K562 (cell line): ENCODE measurements around the gene RPL7L1. TPM values are rescaled to one million over a fixed set of nuclear protein-coding genes. Genes with fewer than 3 reads are reported as not detected.

Experiments
- ATAC-seq: fragments of 200-7000 bp; cut with Tn5 transposase; 3 replicates; pipeline ENCODE4 v1.9.1; 2020; ENCODE audit warnings: moderate library complexity
- BruUV-seq: library from RNA; stranded (reverse); fragments of 400-500 nt; replicated peaks from 2 replicates; lab custom pipeline; 2021; lab: Mats Ljungman, UMichigan
- CTCF ChIA-PET: fragments of 300-600 bp; formaldehyde crosslinking; extraction: SDS; loops from one replicate; lab custom pipeline; 2021; ENCODE audit warnings: low intra/inter-chr PET ratio; lab: Yijun Ruan, JAX
- POLR2A ChIA-PET: fragments of 300-600, 350-650 bp; sonication (Branson Sonifier 250); formaldehyde crosslinking; extraction: SDS; loops from one replicate; lab custom pipeline; 2021; ENCODE audit warnings: antibody characterized with exemption, inconsistent platforms; lab: Yijun Ruan, JAX
- DNase-seq, 4 experiments: peaks; one replicate each; pipeline versions ENCODE4 v3.0.0 to v3.0.0-alpha.2; 2011 to 2018; ENCODE audit warnings: low spot score in 3 of 4, mixed read lengths in 3 of 4; ENCODE audit errors: extremely low read depth in 1 of 4
- FAIRE-seq: peaks from 2 replicates; lab custom pipeline; 2011; peaks lifted over from hg19 to GRCh38; lab: Jason Lieb, UNC
- H2AFZ ChIP-seq: 2 replicates; pipeline ENCODE4 v1.6.0; 2011; ENCODE audit warnings: low read depth, low read length, control low read depth, inconsistent platforms
- H3K27ac ChIP-seq: fragments of 200-600 bp; 3 replicates; pipeline ENCODE4 v1.8.0; 2011; ENCODE audit warnings: low read depth, mild to moderate bottlenecking, control low read depth, inconsistent platforms, low read length, moderate library complexity, mixed read lengths; ENCODE audit errors: extremely low read depth
- H3K27me3 ChIP-seq, 2 experiments: fragments of 300-600 bp in 1 of 2; 2 replicates in 1 of 2; 3 replicates in 1 of 2; pipeline versions ENCODE4 v1.6.0 to v1.8.0; 2011; ENCODE audit warnings: inconsistent platforms in 2 of 2, low read length in 2 of 2, mild to moderate bottlenecking in 1 of 2, mixed read lengths in 1 of 2, moderate library complexity in 1 of 2; ENCODE audit not compliant: control insufficient read depth in 2 of 2, insufficient read depth in 2 of 2
- H3K36me3 ChIP-seq: fragments of 300-600 bp; 3 replicates; pipeline ENCODE4 v1.8.0; 2011; ENCODE audit warnings: mild to moderate bottlenecking, low read length, inconsistent platforms; ENCODE audit not compliant: control insufficient read depth, insufficient read depth
- H3K4me1 ChIP-seq, 2 experiments: fragments of 200-600 bp in 1 of 2; replicated peaks in 1 of 2; 2 replicates in 1 of 2; 3 replicates in 1 of 2; pipeline versions ENCODE4 v1.5.1 to v1.8.0; 2011; ENCODE audit warnings: inconsistent platforms in 2 of 2, low read length in 2 of 2, mild to moderate bottlenecking in 1 of 2, mixed read lengths in 1 of 2, moderate library complexity in 1 of 2; ENCODE audit not compliant: control insufficient read depth in 2 of 2, insufficient read depth in 2 of 2
- H3K4me2 ChIP-seq: 2 replicates; pipeline ENCODE4 v1.6.1; 2011; ENCODE audit warnings: low read length, control low read depth, inconsistent platforms, mixed read lengths; ENCODE audit not compliant: insufficient read depth
- H3K4me3 ChIP-seq: fragments of 200-600 bp; sonication (generic), shearing (Covaris generic); 2 replicates; pipeline ENCODE4 v1.5.1; 2016; ENCODE audit warnings: control low read depth, inconsistent platforms
- H3K79me2 ChIP-seq: fragments of 200-600 bp; 3 replicates; pipeline ENCODE4 v1.8.0; 2011; ENCODE audit warnings: low read length, inconsistent platforms; ENCODE audit not compliant: control insufficient read depth, insufficient read depth
- H3K9ac ChIP-seq, 2 experiments: 2 replicates each; pipeline versions ENCODE4 v1.6.0 to v1.6.1; 2011; ENCODE audit warnings: low read depth in 2 of 2, low read length in 2 of 2, control low read depth in 1 of 2, inconsistent platforms in 1 of 2, mild to moderate bottlenecking in 1 of 2, mixed read lengths in 1 of 2; ENCODE audit not compliant: insufficient read depth in 1 of 2
- H3K9me1 ChIP-seq: one replicate; pipeline ENCODE4 v1.6.0; 2011; ENCODE audit warnings: inconsistent platforms, mild to moderate bottlenecking, low read length, moderate library complexity; ENCODE audit not compliant: control insufficient read depth, insufficient read depth
- H3K9me3 ChIP-seq: replicated peaks from 2 replicates; pipeline ENCODE4 v1.5.1; 2011; ENCODE audit warnings: low read depth, low read length, inconsistent platforms; ENCODE audit not compliant: control insufficient read depth, insufficient read depth
- H4K20me1 ChIP-seq: replicated peaks from 2 replicates; pipeline ENCODE4 v1.6.1; 2011; ENCODE audit warnings: low read length, inconsistent platforms, mixed read lengths; ENCODE audit not compliant: control insufficient read depth, insufficient read depth
- HDAC6 ChIP-seq: IDR thresholded peaks from 2 replicates; pipeline ENCODE4 v1.6.1; 2012; ENCODE audit warnings: low read depth, mild to moderate bottlenecking, control low read depth, inconsistent platforms, low read length, moderate library complexity
- MNT ChIP-seq, 2 experiments: fragments of 450-650 bp; conservative IDR thresholded peaks; 2 replicates each; pipeline ENCODE4 v1.6.1; 2017; ENCODE audit warnings: mild to moderate bottlenecking in 2 of 2, moderate library complexity in 2 of 2
- NONO ChIP-seq, 2 experiments: fragments of 200-400 bp in 1 of 2; fragments of 450-650 bp in 1 of 2; formaldehyde crosslinking in 1 of 2; IDR thresholded peaks; 2 replicates each; pipeline ENCODE4 v1.6.1; 2017; ENCODE audit warnings: low read depth in 2 of 2, mild to moderate bottlenecking in 2 of 2, moderate library complexity in 2 of 2, low read length in 1 of 2
- THAP7 ChIP-seq: fragments of 250-450 bp; sonication (Bioruptor Pico); IDR thresholded peaks from 2 replicates; pipeline ENCODE4 v1.5.0; 2021
- XRCC4 ChIP-seq: IDR thresholded peaks from one replicate; pipeline ENCODE4 v1.6.1; 2011; ENCODE audit not compliant: insufficient read depth, insufficient read length; ENCODE audit errors: extremely low read depth
- ZNF12 ChIP-seq: sonication (generic); formaldehyde crosslinking; IDR thresholded peaks from 2 replicates; pipeline ENCODE4 v1.4.0; 2020; ENCODE audit warnings: mild to moderate bottlenecking, missing genetic modification reagents
- ZNF184 ChIP-seq: sonication (generic); formaldehyde crosslinking; IDR thresholded peaks from 2 replicates; pipeline ENCODE4 v1.5.0; 2020; ENCODE audit warnings: missing genetic modification reagents
- WGBS: fragments of 100-300 bp; shearing (Covaris generic); methylation state at CpG from one replicate; pipeline ENCODE4 v1.1.6; 2016; ENCODE audit warnings: low coverage, mixed read lengths; ENCODE audit not compliant: insufficient coverage; ENCODE audit errors: missing lambda C conversion rate; 5-methylcytosine and 5-hydroxymethylcytosine counted together
- in situ Hi-C: fragments of 300-500 bp; cut with MboI; formaldehyde crosslinking; loops from 4 replicates; pipeline ENCODE4 v1.15.0; 2018; ENCODE audit warnings: inconsistent platforms, mixed read lengths
- intact Hi-C: fragments of 100-400 bp; cut with micrococcal nuclease; formaldehyde crosslinking; loops from 2 replicates; pipeline ENCODE4 v1.14.2; 2022
- polyA plus RNA-seq, 8 experiments: library from polyadenylated mRNA; depleted of rRNA in 4 of 8; stranded (reverse) in 5 of 8; unstranded in 3 of 8; fragments of >200 nt; fragmentation: Nextera tagmentation in 2 of 8; fragmentation: Illumina TruSeq in 1 of 8; extraction: Ambion mirVana in 2 of 8; extraction: Trizol in 1 of 8; gene quantifications; 2 replicates each; pipeline versions ENCODE4 v1.2.1 to v1.2.3, GENCODE V29; 2011 to 2014; ENCODE audit warnings: inconsistent platforms in 1 of 8, missing spikeins in 1 of 8
- total RNA-seq, 7 experiments: library from RNA; depleted of rRNA in 6 of 7; stranded (reverse); fragments of >200 nt in 6 of 7; fragmentation: Illumina TruSeq in 2 of 7; extraction: Trizol in 2 of 7; gene quantifications; 2 replicates each; pipeline versions ENCODE4 v1.2.1 to v1.2.3, GENCODE V29; 2011 to 2021; ENCODE audit warnings: low replicate concordance in 1 of 7
- TF ChIP-seq, protein P1 (sequence below): fragments of 250-450 bp; sonication (Bioruptor Pico); IDR thresholded peaks from 2 replicates; pipeline ENCODE4 v1.5.0; 2022; ENCODE audit warnings: mild to moderate bottlenecking
- TF ChIP-seq, protein P2 (sequence below), 3 experiments: fragments of 200-800 bp in 1 of 3; sonication (Bioruptor generic) in 1 of 3; sonication (generic) in 1 of 3; formaldehyde crosslinking in 1 of 3; IDR thresholded peaks; 2 replicates each; pipeline versions ENCODE4 v1.6.1 to v1.8.0; 2016 to 2022; ENCODE audit warnings: mild to moderate bottlenecking in 2 of 3, missing compliant biosample characterization in 2 of 3, missing genetic modification characterization in 2 of 3, missing genetic modification reagents in 1 of 3
- TF ChIP-seq, protein P3 (sequence below): fragments of 450-650 bp; IDR thresholded peaks from 2 replicates; pipeline ENCODE4 v1.6.1; 2017; ENCODE audit warnings: mild to moderate bottlenecking, moderate library complexity
- TF ChIP-seq, protein P4 (sequence below): IDR thresholded peaks from 3 replicates; pipeline ENCODE4 v1.6.1; 2011; ENCODE audit warnings: borderline replicate concordance, mild to moderate bottlenecking; ENCODE audit not compliant: insufficient read length, insufficient read depth

RPL7L1 gene
- total and polyA plus RNA-seq, 9 of the 15 experiments (the other 6 are each of a cell fraction or from before 2014, with no cell fraction given), result 129 to 259 (median 164) TPM

GRCh38 chr6:42932412-42932811 is 53.0 kb downstream of the RPL7L1 start:
- Histone ChIP-seq H3K4me1 (peaks cover 15 to 18% of the 10 kb centered on the region in 2 experiments; a peak in 4 of 5 replicates), H3K79me2 (peaks cover 43% of the 10 kb centered on the region), H3K9me3 (no peaks in the 10 kb centered on the region), H3K9ac (peak overlapping the region in 1 of 2 experiments; percentile 49; a peak in 1 of 4 replicates), H3K27ac (no peak overlapping the region), H2AFZ (no peak overlapping the region), H3K36me3 (peaks cover 54% of the 10 kb centered on the region), H4K20me1 (no peaks in the 10 kb centered on the region; the same call in 1 of the 2 replicates), H3K4me2 (no peak overlapping the region), H3K9me1 (no peaks in the 10 kb centered on the region), H3K4me3 (no peak overlapping the region), H3K27me3 (no peaks in the 10 kb centered on the region)
- CTCF ChIA-PET, result no interaction called here
- POLR2A ChIA-PET, result interaction anchor here (0.9 kb wide), 1 partner anchor 23 kb away, joined by 5 read pairs; no protein-coding TSS in a partner anchor
- BruUV-seq, result TSS peak; percentile 2
- FAIRE-seq (no peak), ATAC-seq (no peak), DNase-seq (no peak)
- in situ Hi-C loops (no loop called here), intact Hi-C loops (no loop called here)
- 84% methylated on average over 3 of the region's 3 CpGs for WGBS
- TF ChIP-seq, protein P1, sequence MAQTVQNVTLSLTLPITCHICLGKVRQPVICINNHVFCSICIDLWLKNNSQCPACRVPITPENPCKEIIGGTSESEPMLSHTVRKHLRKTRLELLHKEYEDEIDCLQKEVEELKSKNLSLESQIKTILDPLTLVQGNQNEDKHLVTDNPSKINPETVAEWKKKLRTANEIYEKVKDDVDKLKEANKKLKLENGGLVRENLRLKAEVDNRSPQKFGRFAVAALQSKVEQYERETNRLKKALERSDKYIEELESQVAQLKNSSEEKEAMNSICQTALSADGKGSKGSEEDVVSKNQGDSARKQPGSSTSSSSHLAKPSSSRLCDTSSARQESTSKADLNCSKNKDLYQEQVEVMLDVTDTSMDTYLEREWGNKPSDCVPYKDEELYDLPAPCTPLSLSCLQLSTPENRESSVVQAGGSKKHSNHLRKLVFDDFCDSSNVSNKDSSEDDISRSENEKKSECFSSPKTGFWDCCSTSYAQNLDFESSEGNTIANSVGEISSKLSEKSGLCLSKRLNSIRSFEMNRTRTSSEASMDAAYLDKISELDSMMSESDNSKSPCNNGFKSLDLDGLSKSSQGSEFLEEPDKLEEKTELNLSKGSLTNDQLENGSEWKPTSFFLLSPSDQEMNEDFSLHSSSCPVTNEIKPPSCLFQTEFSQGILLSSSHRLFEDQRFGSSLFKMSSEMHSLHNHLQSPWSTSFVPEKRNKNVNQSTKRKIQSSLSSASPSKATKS (CRISPR knock-in tag), result no peak
- no peak for TF ChIP-seq MNT (conservative IDR thresholded peaks at IDR 0.05)
- no peak for TF ChIP-seq THAP7 (CRISPR knock-in tag)
- TF ChIP-seq, protein P2, sequence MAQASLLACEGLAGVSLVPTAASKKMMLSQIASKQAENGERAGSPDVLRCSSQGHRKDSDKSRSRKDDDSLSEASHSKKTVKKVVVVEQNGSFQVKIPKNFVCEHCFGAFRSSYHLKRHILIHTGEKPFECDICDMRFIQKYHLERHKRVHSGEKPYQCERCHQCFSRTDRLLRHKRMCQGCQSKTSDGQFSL (CRISPR knock-in tag; IDR thresholded peaks at IDR 0.05), result no peak
- TF ChIP-seq, protein P2 (tag; IDR thresholded peaks at IDR 0.05), result no peak
- TF ChIP-seq ZNF12 (CRISPR knock-in tag), result no peak
- no peak for TF ChIP-seq XRCC4
- TF ChIP-seq, protein P3, sequence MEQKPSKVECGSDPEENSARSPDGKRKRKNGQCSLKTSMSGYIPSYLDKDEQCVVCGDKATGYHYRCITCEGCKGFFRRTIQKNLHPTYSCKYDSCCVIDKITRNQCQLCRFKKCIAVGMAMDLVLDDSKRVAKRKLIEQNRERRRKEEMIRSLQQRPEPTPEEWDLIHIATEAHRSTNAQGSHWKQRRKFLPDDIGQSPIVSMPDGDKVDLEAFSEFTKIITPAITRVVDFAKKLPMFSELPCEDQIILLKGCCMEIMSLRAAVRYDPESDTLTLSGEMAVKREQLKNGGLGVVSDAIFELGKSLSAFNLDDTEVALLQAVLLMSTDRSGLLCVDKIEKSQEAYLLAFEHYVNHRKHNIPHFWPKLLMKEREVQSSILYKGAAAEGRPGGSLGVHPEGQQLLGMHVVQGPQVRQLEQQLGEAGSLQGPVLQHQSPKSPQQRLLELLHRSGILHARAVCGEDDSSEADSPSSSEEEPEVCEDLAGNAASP, result no peak
- no peak for TF ChIP-seq NONO (IDR thresholded peaks at IDR 0.05; ENCODE audit: low read depth in 2 of 2, low read length in 1 of 2)
- TF ChIP-seq, protein P4, sequence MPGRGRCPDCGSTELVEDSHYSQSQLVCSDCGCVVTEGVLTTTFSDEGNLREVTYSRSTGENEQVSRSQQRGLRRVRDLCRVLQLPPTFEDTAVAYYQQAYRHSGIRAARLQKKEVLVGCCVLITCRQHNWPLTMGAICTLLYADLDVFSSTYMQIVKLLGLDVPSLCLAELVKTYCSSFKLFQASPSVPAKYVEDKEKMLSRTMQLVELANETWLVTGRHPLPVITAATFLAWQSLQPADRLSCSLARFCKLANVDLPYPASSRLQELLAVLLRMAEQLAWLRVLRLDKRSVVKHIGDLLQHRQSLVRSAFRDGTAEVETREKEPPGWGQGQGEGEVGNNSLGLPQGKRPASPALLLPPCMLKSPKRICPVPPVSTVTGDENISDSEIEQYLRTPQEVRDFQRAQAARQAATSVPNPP, result no peak
- TF ChIP-seq HDAC6, result no peak
- no peak for TF ChIP-seq ZNF184 (CRISPR knock-in tag)
